Measurements from ENCODE around the gene CLMN. TPM values are rescaled to one million over a fixed set of nuclear protein-coding genes. Genes with fewer than 3 reads are reported as not detected.

Gene CLMN
- total and polyA plus RNA-seq, 2 of the 13 experiments (the other 11 are each of a cell fraction or from before 2014, with no cell fraction given), result 15.1 to 16.7 TPM

- TF ChIP-seq, protein P1, sequence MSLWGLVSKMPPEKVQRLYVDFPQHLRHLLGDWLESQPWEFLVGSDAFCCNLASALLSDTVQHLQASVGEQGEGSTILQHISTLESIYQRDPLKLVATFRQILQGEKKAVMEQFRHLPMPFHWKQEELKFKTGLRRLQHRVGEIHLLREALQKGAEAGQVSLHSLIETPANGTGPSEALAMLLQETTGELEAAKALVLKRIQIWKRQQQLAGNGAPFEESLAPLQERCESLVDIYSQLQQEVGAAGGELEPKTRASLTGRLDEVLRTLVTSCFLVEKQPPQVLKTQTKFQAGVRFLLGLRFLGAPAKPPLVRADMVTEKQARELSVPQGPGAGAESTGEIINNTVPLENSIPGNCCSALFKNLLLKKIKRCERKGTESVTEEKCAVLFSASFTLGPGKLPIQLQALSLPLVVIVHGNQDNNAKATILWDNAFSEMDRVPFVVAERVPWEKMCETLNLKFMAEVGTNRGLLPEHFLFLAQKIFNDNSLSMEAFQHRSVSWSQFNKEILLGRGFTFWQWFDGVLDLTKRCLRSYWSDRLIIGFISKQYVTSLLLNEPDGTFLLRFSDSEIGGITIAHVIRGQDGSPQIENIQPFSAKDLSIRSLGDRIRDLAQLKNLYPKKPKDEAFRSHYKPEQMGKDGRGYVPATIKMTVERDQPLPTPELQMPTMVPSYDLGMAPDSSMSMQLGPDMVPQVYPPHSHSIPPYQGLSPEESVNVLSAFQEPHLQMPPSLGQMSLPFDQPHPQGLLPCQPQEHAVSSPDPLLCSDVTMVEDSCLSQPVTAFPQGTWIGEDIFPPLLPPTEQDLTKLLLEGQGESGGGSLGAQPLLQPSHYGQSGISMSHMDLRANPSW (CRISPR knock-in tag; IDR thresholded peaks at IDR 0.05; ENCODE audit: borderline replicate concordance), result peak; percentile 41; the same call in 1 of the 2 replicates
- TF ChIP-seq TCF7 (IDR thresholded peaks at IDR 0.05; ENCODE audit: low read depth), result peak; percentile 88
- TF ChIP-seq ZNF44 (CRISPR knock-in tag; IDR thresholded peaks at IDR 0.05), result no peak
- TF ChIP-seq YEATS4 (CRISPR knock-in tag; IDR thresholded peaks at IDR 0.05; ENCODE audit: borderline replicate concordance), result peak; percentile 42; the same call in 1 of the 2 replicates
Observed at GRCh38 chr14:95300002-95300696, 19.6 kb downstream of the CLMN start (continued).

DNA sequence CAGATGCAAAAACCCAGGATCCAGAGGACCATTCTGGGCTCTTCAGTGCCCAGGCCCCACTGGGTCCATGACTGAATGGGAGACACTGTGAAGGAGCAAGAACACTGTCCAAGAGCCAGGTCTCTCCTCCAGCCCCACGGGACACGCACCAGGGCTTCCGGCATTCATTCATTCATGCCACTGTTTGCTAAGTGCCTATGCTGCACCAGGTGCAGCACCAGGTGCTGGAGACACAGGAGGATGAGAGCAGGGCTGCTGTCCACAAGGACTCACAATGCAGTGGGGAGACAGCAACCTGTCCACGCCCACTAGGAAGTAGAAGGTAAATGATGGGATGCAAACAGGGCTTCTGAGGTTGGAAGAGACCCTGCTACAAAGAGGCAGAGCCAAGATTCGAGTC, 20.4 kb downstream of the CLMN start:
- Histone ChIP-seq H3K27ac (ENCODE audit: extremely low read length, insufficient read depth, low read length) (no peak overlapping the region), H3K4me1 (ENCODE audit: insufficient read depth, low read length) (peaks cover 89% of the 10 kb centered on the region), H3K4me2 (ENCODE audit: low read depth, low read length) (no peak overlapping the region), H3K27me3 (ENCODE audit: control insufficient read depth in 1 of 2, insufficient read depth in 2 of 2, low read length in 2 of 2) (no peaks in the 10 kb centered on the region), H4K20me1 (ENCODE audit: insufficient read depth, low read length) (no peaks in the 10 kb centered on the region), H2AFZ (ENCODE audit: low read length) (no peak overlapping the region), H3K9me3 (ENCODE audit: low read length) (no peaks in the 10 kb centered on the region), H3K4me3 (replicated peaks in 1 of 3; ENCODE audit: insufficient read depth in 1 of 3, low read depth in 2 of 3, low read length in 3 of 3) (no peak overlapping the region), H3K9ac (ENCODE audit: insufficient read depth, low read depth, low read length) (no peak overlapping the region), H3K79me2 (ENCODE audit: insufficient read depth, low read length) (peaks cover 10% of the 10 kb centered on the region), H3K36me3 (replicated peaks in 1 of 2; ENCODE audit: control insufficient read depth in 1 of 2, insufficient read depth in 2 of 2, low read length in 2 of 2) (no peaks in the 10 kb centered on the region)
- 95% methylated on average over 4 of the region's 5 CpGs for WGBS (ENCODE audit: low lambda C conversion rate)
- DNase-seq (ENCODE audit: low spot score), result no peak
- no peak for ATAC-seq
- FAIRE-seq, result no peak
- no TSS peak for BruUV-seq (replicated peaks)
- in situ Hi-C loops (cut with HindIII; ENCODE audit: extremely low pct_ligation_motif_present, low pct_unique_long_range_greater_than_20kb) (no loop called here), intact Hi-C loops (cut with micrococcal nuclease; ENCODE audit: unreplicated experiment) (no loop called here)
- ChIA-PET POLR2A (interaction anchor here (1.0 to 2.0 kb wide), 2 partner anchors 8 to 50 kb away, joined by 3 to 6 read pairs; no protein-coding TSS in a partner anchor), CTCF (ENCODE audit: low intra/inter-chr PET ratio, low total read pairs) (no interaction called here)
- TF ChIP-seq MIXL1 (CRISPR knock-in tag; IDR thresholded peaks at IDR 0.05), result no peak
- no peak for TF ChIP-seq DBP (CRISPR knock-in tag; IDR thresholded peaks at IDR 0.05; ENCODE audit: not compliant biosample characterization)
- TF ChIP-seq ZNF639 (CRISPR knock-in tag; conservative IDR thresholded peaks at IDR 0.05), result no peak
- TF ChIP-seq GFI1 (CRISPR knock-in tag; IDR thresholded peaks at IDR 0.05; ENCODE audit: borderline replicate concordance), result no peak
- TF ChIP-seq GATA4 (IDR thresholded peaks at IDR 0.05; ENCODE audit: borderline replicate concordance, low read depth), result no peak
- TF ChIP-seq CBX1 (IDR thresholded peaks at IDR 0.05; ENCODE audit: low read depth), result no peak
- no peak for TF ChIP-seq ZFP36 (IDR thresholded peaks at IDR 0.05; ENCODE audit: borderline replicate concordance, low read depth, low read length, partially characterized antibody)
- TF ChIP-seq, protein P2, sequence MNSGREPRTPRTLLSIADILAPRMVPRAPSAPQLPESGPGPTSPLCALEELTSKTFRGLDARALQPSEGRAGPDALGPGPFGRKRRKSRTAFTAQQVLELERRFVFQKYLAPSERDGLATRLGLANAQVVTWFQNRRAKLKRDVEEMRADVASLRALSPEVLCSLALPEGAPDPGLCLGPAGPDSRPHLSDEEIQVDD (CRISPR knock-in tag; IDR thresholded peaks at IDR 0.05; ENCODE audit: borderline replicate concordance), result no peak

Data from HepG2 (cell line).